Keratinocyte (primary cell): ENCODE measurements around the gene HIRA. TPM values are rescaled to one million over a fixed set of nuclear protein-coding genes. Genes with fewer than 3 reads are reported as not detected.

Experiments used
- DNase-seq: peaks from one replicate; pipeline ENCODE4 v3.0.0-alpha.2; 2011; ENCODE audit warnings: low read depth, missing footprints, low spot score
- FAIRE-seq: peaks from 2 replicates; lab custom pipeline; 2011; peaks lifted over from hg19 to GRCh38; lab: Jason Lieb, UNC
- H2AFZ ChIP-seq: 2 replicates; pipeline ENCODE4 v1.6.0; 2012; ENCODE audit warnings: low read length, control low read depth, inconsistent platforms; ENCODE audit not compliant: control insufficient read depth
- H3K27ac ChIP-seq: 2 replicates; pipeline ENCODE4 v1.5.1; 2011; ENCODE audit warnings: low read length; ENCODE audit not compliant: control insufficient read depth, insufficient read depth
- H3K27me3 ChIP-seq: 3 replicates; pipeline ENCODE4 v1.6.0; 2011; ENCODE audit warnings: low read length; ENCODE audit not compliant: control insufficient read depth, insufficient read depth; ENCODE audit errors: extremely low read depth
- H3K36me3 ChIP-seq, 2 experiments: 2 replicates in 1 of 2; 3 replicates in 1 of 2; pipeline ENCODE4 v1.5.1; 2011; ENCODE audit warnings: low read length in 2 of 2, mild to moderate bottlenecking in 1 of 2; ENCODE audit not compliant: control insufficient read depth in 2 of 2, insufficient read depth in 2 of 2; ENCODE audit errors: extremely low read depth in 1 of 2
- H3K4me1 ChIP-seq: 3 replicates; pipeline ENCODE4 v1.5.1; 2011; ENCODE audit warnings: low read length; ENCODE audit not compliant: control insufficient read depth, insufficient read depth; ENCODE audit errors: extremely low read depth
- H3K4me2 ChIP-seq: 3 replicates; pipeline ENCODE4 v1.6.0; 2011; ENCODE audit warnings: low read depth, low read length; ENCODE audit not compliant: control insufficient read depth, insufficient read depth; ENCODE audit errors: extremely low read depth
- H3K4me3 ChIP-seq, 3 experiments: fragments of 200-600 bp in 1 of 3; sonication (generic) in 1 of 3; 2 replicates in 2 of 3; 3 replicates in 1 of 3; pipeline ENCODE4 v1.5.1; 2011 to 2016; ENCODE audit warnings: low read length in 3 of 3, mild to moderate bottlenecking in 3 of 3, control low read depth in 2 of 3, inconsistent platforms in 1 of 3, low read depth in 1 of 3, mixed read lengths in 1 of 3, mixed run types in 1 of 3, moderate library complexity in 1 of 3; ENCODE audit not compliant: control insufficient read depth in 2 of 3, insufficient read depth in 2 of 3; ENCODE audit errors: extremely low read depth in 1 of 3
- H3K79me2 ChIP-seq: 2 replicates; pipeline ENCODE4 v1.6.0; 2012; ENCODE audit warnings: low read length; ENCODE audit not compliant: control insufficient read depth, insufficient read depth
- H3K9ac ChIP-seq: 3 replicates; pipeline ENCODE4 v1.6.0; 2011; ENCODE audit warnings: low read length; ENCODE audit not compliant: control insufficient read depth, insufficient read depth; ENCODE audit errors: extremely low read depth
- H3K9me1 ChIP-seq: 3 replicates; pipeline ENCODE4 v1.6.0; 2011; ENCODE audit warnings: low read length; ENCODE audit not compliant: control insufficient read depth, insufficient read depth; ENCODE audit errors: extremely low read depth
- H3K9me3 ChIP-seq: 2 replicates; pipeline ENCODE4 v1.5.1; 2012; ENCODE audit warnings: low read depth, low read length; ENCODE audit not compliant: control insufficient read depth
- H4K20me1 ChIP-seq: 3 replicates; pipeline ENCODE4 v1.6.0; 2011; ENCODE audit warnings: low read length; ENCODE audit not compliant: control insufficient read depth, insufficient read depth; ENCODE audit errors: extremely low read depth
- CTCF ChIP-seq, 3 experiments: IDR thresholded peaks in 1 of 3; conservative IDR thresholded peaks in 1 of 3; optimal IDR thresholded peaks in 1 of 3; 2 replicates in 2 of 3; 3 replicates in 1 of 3; pipeline versions ENCODE3 to v1.5.1; 2011; ENCODE audit warnings: low read length in 3 of 3, mild to moderate bottlenecking in 3 of 3, moderate library complexity in 2 of 3, control low read depth in 1 of 3, inconsistent platforms in 1 of 3; ENCODE audit not compliant: insufficient read depth in 2 of 3; ENCODE audit errors: extremely low read depth in 1 of 3
- EZH2 ChIP-seq: IDR thresholded peaks from one replicate; pipeline ENCODE4 v1.6.1; 2012; ENCODE audit warnings: inconsistent platforms, mild to moderate bottlenecking, low read length, moderate library complexity
- dilution Hi-C: fragments of 300-500 bp; cut with MboI; formaldehyde crosslinking; loops from one replicate; pipeline ENCODE4 v1.7.0; 2020; ENCODE audit warnings: low sequenced_read_pairs; ENCODE audit not compliant: extremely low pct_ligation_motif_present
- polyA plus RNA-seq, 5 experiments: library from polyadenylated mRNA; depleted of rRNA in 3 of 5; stranded (reverse) in 3 of 5; stranded (forward) in 1 of 5; unstranded in 1 of 5; fragments of >200 nt; gene quantifications; 1 replicate in 1 of 5; 2 replicates in 3 of 5; 3 replicates in 1 of 5; pipeline versions ENCODE4 v1.2.1 to v1.2.3, GENCODE V29; 2011 to 2012; ENCODE audit warnings: missing spikeins in 2 of 5, low read depth in 1 of 5, low replicate concordance in 1 of 5

Gene HIRA
- polyA plus RNA-seq, 1 donor (not counting 4 experiments of a cell fraction or from before 2014, with no cell fraction given), result 16.7 TPM

- Histone ChIP-seq H3K27ac (no peak overlapping the region), H2AFZ (no peak overlapping the region), H3K36me3 (peaks cover 33 to 49% of the 10 kb centered on the region in 2 experiments), H3K9me1 (no peaks in the 10 kb centered on the region), H3K9me3 (no peaks in the 10 kb centered on the region), H3K4me3 (no peak overlapping the region), H3K79me2 (no peaks in the 10 kb centered on the region), H3K4me2 (no peak overlapping the region), H3K9ac (no peak overlapping the region), H3K4me1 (no peaks in the 10 kb centered on the region), H3K27me3 (no peaks in the 10 kb centered on the region), H4K20me1 (no peaks in the 10 kb centered on the region)
- TF ChIP-seq EZH2, result no peak
- no peak for TF ChIP-seq CTCF (optimal IDR thresholded peaks at IDR 0.05 in 1 of 3, IDR thresholded peaks at IDR 0.05 in 1 of 3, conservative IDR thresholded peaks at IDR 0.05 in 1 of 3; ENCODE audit: extremely low read depth in 1 of 3, insufficient read depth in 2 of 3, low read length in 3 of 3)
- dilution Hi-C loops, result no loop called here
- no peak for DNase-seq
- FAIRE-seq, result no peak
These were observed 81.6 kb downstream of the HIRA start for GRCh38 chr22:19349778-19350475.

GRCh38 chr22:19346677-19347265 lies 84.8 kb downstream of the HIRA start:
- Histone ChIP-seq H3K27ac (no peak overlapping the region), H4K20me1 (no peaks in the 10 kb centered on the region), H3K9me1 (no peaks in the 10 kb centered on the region), H3K4me1 (no peaks in the 10 kb centered on the region), H2AFZ (no peak overlapping the region), H3K79me2 (no peaks in the 10 kb centered on the region), H3K4me2 (no peak overlapping the region), H3K9me3 (no peaks in the 10 kb centered on the region), H3K9ac (no peak overlapping the region), H3K4me3 (no peak overlapping the region), H3K27me3 (no peaks in the 10 kb centered on the region), H3K36me3 (peaks cover 17 to 27% of the 10 kb centered on the region in 2 experiments)
- DNase-seq (no peak), FAIRE-seq (no peak)
- TF ChIP-seq CTCF (optimal IDR thresholded peaks at IDR 0.05 in 1 of 3, IDR thresholded peaks at IDR 0.05 in 1 of 3, conservative IDR thresholded peaks at IDR 0.05 in 1 of 3; ENCODE audit: extremely low read depth in 1 of 3, insufficient read depth in 2 of 3, low read length in 3 of 3), result no peak
- no peak for TF ChIP-seq EZH2
- dilution Hi-C loops, result no loop called here
